Left lobe of liver (tissue), 2 donors: ENCODE results near the gene GPC1. TPM values are rescaled to one million over a fixed set of nuclear protein-coding genes. Genes with fewer than 3 reads are reported as not detected.
A peak's percentile ranks its signal among the peaks of the same experiment; 100 is the strongest.
"Not testable (repeated sequence)": the region's sequence is repeated elsewhere in the genome, so short reads cannot be mapped to it uniquely, and the experiment has no call there.

ENCODE experiments used
- ATAC-seq: fragments of 200-7000 bp; cut with Tn5 transposase; one replicate; pipeline ENCODE4 v1.9.1; 2020; ENCODE audit warnings: mild to moderate bottlenecking, moderate library complexity
- DNase-seq: peaks from one replicate; pipeline ENCODE4 v3.0.0-alpha.2; 2020; ENCODE audit warnings: low spot score
- total RNA-seq: library from RNA; stranded (reverse); gene quantifications from one replicate; pipeline ENCODE4 v1.2.1, GENCODE V29; 2021
- donor health status: DM: no; HTN: no; CAD: no; lungs with moderate emphysema.
- donor health status: DM: no; HTN: yes; CAD: no.

Gene GPC1
- total RNA-seq, 1 donor from 2014 or later = 29.4 TPM

DNA sequence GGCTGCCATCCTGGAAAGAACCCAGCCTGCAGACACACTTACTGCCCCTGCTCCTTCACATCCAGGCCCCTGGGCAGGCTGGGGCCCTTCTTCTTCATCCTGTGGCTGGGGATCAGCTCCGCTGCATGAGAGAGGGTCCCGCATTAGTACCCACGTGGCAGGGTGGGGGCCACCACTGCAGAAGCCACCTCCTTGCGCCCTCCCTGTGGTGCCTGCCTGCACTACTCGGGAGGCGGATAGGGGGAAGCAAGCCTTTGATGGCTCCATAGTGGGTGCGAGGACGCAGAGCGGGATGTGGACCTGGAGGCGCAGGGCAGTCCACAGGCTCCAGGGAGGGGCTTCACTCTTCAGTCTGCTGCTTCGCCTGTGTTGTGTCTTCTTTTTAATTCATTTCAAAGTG, 46.7 kb downstream of the GPC1 start:
- ATAC-seq (no peak), DNase-seq (no peak)

DNA sequence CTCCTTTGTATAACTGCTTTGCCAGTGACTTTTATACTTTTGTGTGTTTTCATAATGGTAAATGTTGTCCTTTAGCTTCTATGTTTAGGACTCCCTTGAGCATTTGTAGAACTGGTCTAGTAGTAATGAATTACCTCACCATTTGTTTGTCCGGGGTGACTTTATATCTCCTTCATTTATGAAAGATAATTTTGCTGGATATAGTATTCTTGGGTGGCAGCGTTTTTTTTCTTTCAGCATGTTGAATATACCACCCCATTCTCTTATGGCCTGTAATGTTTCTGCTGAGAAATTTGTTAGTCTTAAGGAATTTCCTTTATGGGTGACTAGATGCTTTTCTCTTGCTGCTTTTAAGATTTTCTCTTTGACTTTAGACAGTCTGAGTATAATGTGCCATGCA, 56.0 kb downstream of the GPC1 start:
- no peak for ATAC-seq
- DNase-seq = no peak

GRCh38 chr2:240494194-240494793, 58.8 kb downstream of the GPC1 start:
- no peak for ATAC-seq
- DNase-seq = no peak

DNA sequence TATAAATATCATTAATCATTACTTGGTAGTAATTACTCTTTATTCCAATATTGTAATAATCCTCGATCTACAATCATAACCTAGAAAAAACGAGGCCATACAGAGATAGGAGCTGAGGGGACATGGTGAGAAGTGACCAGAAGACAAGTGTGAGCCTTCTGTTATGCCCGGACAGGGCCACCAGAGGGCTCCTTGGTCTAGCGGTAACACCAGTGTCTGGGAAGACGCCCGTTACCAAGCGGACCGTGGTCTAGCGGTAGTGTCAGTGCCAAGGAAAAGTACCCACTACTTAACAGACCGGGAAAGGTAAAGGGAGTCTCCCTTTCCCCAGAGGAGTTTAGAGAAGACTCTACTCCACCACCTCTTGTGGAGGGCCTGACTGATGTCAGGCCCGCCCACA, 59.5 kb downstream of the GPC1 start:
- DNase-seq, ATAC-seq: not testable (repeated sequence)

DNA sequence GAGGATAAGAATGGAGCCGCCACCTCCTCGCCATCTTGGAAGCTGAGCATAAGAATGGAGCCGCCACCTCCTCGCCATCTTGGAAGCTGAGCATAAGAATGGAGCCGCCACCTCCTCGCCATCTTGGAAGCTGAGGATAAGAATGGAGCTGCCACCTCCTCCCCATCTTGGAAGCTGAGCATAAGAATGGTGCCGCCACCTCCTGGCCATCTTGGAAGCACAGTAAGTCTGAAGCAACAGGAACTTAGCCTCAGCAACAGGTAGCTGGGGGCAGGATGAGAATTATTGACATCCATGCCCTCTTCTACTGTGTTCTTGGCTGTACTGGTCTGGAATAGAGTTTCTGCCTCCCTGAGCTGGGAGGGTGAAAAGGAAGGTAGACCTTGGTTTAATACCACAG, 61.6 kb downstream of the GPC1 start:
- DNase-seq = not testable (repeated sequence)

DNA sequence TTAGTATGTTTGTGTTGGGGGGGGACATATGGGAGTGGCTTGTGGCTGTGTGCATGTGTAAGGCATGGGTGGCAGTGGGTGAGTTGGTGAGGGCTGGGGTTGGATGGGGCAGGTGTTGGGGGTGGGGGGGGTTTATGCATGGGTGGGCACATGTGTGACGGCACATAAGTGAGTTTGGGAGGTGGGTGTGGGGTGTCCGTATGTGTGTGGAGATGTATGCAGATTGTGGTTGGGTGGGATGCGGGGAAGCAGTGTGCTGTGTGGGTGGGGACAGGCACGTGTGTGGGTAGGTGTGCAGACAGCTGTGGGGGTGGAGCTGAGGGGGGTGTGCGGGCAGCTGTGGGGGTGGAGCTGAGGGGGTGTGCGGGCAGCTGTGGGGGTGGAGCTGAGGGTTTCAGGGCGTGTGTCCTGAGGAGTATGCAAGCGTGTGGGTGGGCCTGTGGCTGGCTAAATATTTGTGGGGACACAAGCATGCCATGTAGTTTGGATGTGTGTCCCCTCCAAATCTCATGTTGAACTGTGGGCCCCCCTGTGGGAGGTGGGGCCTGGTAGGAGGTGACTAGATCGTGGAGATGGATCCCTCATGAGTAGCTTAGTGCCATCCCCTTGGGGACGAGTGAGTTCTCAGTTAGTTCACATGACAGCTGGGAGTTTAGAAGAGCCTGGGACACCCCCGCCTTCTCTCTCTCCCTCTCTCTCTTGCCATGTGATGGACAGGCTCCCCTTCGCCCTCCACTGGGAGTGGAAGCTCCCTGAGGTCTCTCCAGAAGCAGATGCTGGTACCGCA, 62.9 kb downstream of the GPC1 start:
- ATAC-seq (no peak), DNase-seq (no peak)

More for the DNA sequence above, 61.6 kb downstream of the GPC1 start:
- ATAC-seq = not testable (repeated sequence)

DNA sequence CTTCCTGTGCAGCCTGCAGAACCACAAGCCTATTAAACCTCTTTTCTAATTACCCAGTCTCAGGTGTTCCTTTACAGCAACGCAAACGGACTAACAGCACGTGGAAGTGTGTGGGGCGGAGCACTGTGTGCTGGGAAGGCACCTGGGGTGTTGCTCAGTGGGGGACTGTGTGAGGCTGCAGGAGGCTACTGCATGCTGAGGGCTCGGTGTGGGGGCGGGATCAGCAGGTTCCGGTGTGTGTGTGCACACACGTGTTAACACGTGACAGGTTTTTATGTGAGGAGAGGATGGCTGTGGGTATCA, 63.4 kb downstream of the GPC1 start:
- peak; percentile 33 for DNase-seq
- no peak for ATAC-seq

GRCh38 chr2:240499309-240500301, 64.1 kb downstream of the GPC1 start:
- ATAC-seq (no peak), DNase-seq (peak; percentile 43)

DNA sequence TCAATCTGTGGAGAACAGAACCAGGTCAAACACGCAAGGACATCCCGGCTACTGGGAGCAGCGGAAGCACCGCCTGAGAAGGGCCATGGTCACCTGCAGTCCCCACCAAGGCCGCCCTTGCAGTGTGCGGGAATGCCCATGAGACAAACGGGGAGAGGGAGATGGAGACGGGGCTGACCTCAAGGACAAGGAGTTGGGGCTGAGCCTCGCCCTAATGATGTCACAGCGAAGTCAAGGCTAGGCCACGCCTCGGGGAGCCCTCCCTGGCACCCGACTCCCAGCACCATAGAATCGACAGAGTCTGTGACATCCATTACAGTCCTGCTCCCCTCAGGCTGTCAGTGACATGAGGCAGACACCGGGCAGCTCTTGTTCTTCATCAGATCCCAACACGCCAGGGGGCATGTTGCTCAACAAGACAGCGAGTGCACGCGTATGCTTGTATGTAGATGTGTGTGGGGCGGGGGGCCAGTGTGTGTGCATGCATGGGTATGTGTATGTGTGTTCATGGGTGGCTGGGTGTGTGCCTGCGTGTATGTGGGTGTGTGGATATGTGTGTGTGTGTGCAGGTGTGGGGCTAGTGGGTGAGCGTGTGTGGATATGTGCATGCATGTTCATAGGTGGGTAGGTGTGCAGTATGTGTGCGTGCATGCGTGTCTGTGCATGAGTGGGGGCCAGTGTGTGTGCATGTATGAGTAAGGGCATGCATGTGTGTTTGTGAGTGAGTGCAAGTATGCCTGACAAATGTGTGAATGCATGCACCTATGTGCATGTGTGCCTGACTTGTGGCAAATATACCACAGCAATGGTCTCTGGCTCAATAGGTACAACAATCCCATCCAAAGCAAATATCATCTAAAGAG, 65.3 kb downstream of the GPC1 start:
- DNase-seq = peak; percentile 39
- no peak for ATAC-seq

GRCh38 chr2:240501531-240501991, 66.1 kb downstream of the GPC1 start:
- DNase-seq (peak; percentile 26), ATAC-seq (no peak)

GRCh38 chr2:240502059-240502429, 66.6 kb downstream of the GPC1 start:
- DNase-seq = peak; percentile 36
- ATAC-seq = no peak

DNA sequence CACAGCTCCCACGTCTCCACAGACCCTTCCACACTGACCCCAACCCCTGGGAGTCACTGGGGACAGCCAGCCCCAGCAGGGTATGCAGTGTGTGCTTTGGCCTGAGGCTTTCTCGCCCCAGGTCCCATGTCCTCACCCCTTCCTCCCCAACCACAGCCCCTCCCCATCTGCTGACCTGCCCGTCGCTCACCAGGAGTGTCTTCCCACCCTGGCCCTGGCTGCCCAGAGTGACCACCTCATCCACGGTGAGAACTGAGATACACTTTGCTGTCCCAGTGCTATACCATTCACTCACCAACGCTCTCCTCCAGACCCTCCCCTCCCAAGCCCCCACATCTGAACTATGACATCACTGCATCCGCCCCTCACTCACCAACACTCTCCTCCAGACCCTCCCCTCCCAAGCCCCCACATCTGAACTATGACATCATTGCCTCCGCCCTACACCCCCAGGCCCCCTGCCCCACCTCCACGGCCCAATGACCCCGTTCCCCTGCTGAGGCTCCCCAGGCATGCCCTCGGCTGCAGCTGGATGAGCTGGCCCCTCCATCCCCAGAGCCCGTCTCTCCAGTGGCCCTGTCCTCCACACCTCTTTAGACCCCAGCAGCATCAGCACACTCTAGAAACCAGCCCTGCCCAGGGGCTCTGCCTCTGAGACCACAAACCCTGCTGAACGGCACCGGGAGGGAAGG, 67.1 kb downstream of the GPC1 start:
- DNase-seq (peak; percentile 41), ATAC-seq (no peak)

DNA sequence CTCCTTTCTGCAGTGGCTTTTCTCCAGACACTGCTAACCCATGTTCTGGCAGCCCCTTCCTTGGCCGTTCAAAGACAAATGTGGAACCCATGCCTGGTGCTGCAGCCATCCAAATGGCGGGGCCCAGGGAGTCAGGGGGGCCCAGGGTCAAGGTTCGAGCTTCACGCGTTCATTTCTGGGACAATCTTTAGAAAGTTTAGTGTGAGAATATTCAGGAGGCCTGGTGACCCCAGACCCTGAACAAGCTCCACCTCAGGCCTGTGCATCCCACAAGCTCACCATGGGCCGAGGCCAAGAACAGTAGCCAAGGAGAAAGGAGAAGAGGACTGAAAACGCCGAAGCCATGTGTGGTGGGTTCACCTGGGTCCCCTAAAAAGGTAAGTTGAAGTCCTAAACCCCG, 67.9 kb downstream of the GPC1 start:
- ATAC-seq = no peak
- peak; percentile 15 for DNase-seq

DNA sequence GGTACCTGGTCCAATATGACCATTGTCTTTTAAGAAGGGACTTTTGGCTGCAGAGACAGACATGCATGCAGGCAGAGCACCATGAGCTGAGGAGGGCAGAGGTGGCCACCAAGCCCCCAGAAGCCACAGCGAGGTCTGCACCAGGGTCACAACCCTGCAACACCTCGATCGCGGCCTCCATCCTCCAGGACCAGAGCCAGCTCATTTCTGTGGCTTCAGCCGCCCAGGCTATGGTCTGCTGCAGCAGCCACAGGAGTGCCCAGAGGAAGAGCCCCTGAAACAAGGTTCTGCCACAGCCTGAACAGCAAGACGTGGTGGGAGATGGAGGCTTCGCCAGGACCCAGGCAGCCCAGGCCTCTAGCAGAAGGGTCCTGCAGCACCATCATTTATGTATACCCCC, 68.4 kb downstream of the GPC1 start:
- ATAC-seq (no peak), DNase-seq (peak; percentile 6)

DNA sequence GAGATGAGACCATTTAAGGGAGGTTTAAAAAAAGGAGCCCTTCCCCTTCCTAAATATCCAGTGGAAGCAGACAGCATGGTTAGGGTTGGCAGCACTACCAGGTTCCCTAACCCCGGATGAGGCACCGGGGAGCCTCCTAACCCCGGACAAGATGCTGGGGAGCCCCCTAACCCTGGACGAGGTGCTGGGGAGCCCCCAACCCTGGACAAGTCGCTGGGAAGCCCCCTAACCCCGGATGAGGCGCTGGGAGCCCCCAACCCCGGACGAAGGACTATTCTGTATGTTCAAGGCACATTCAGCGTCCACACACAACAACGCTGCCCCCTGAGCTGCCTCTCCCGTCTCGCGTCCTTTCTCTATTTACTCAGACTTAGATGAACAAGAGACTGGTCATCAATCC, 70.4 kb downstream of the GPC1 start:
- ATAC-seq (no peak), DNase-seq (peak; percentile 35)

- DNase-seq = peak; percentile 32
- no peak for ATAC-seq
These were observed 71.1 kb downstream of the GPC1 start for GRCh38 chr2:240506406-240507059.

DNA sequence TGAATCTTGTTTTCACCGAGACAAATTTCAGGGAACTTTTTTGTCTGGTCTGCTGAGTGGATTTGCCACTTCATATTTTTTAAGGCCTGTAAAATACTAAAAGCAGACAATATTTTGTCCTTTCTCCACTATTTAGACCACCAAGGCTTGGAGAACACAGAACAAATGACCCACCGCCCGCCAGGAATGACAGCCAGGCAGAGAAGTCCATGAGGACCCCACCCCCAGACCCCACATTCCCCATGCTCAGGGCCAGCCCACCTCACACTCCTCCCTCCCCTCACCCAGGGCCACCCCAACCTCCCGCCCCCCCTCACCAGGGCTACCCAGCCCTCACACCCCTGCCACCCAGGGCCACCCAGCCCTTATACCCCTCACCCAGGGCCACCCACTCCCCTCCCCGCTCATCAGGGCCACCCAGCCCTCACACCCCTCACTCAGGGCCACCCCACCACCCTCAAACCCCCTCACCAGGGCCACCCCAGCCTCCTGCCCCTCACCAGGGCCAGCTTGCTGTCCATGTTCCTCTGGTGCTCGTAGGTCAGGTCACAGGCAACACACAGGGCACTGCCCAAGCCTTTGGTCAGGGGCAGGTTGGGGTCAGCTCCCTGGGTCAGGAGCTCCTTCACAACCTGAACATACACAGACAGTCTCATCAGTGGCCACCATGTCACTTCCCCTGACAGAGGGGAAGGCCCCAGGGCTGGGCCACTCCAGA, 71.8 kb downstream of the GPC1 start:
- ATAC-seq (no peak), DNase-seq (peak; percentile 30)

DNA sequence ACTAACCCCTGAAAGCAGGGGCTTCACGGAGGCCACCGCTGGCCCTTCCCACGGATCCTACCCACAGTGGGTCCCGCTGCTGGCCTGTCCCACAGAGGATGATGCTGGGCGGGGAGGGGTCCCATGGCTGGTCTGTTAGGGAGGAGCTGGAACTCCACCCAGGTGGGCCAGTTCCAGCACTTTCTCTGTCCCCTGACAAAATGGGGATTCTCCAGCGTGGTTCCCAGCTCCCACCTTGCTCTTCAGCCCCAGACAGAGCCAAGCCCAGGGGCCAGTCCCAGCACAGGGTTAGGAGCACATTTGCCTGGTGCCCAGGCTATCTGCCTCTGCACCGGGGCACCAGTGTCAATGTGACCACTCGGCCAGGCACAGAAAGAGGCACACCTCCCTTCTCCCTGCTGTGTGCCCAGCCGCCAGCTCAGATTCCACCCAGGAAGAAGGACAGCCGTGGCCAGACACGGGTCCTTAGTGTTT, 72.4 kb downstream of the GPC1 start:
- peak; percentile 32 for DNase-seq
- ATAC-seq = no peak
